Left lung (tissue), 10 donors: Measurements from ENCODE around the gene HHAT. TPM values are rescaled to one million over a fixed set of nuclear protein-coding genes. Genes with fewer than 3 reads are reported as not detected.

ENCODE experiments used
- ATAC-seq: fragments of 200-7000 bp; cut with Tn5 transposase; one replicate; pipeline ENCODE4 v1.9.1; 2020; ENCODE audit warnings: moderate library complexity
- DNase-seq, 4 donors: peaks; one replicate each; pipeline ENCODE4 v3.0.0-alpha.2; 2013 to 2020
- H3K27ac ChIP-seq, 2 donors: fragments of 200-600 bp; sonication (generic) in 1 of 2; one replicate each; pipeline versions ENCODE4 v1.5.0 to v1.8.0; 2020 to 2021
- H3K27me3 ChIP-seq, 2 donors: fragments of 200-600 bp; sonication (generic) in 1 of 2; one replicate each; pipeline versions ENCODE4 v1.5.0 to v1.8.0; 2020 to 2021
- H3K36me3 ChIP-seq, 2 donors: fragments of 200-600 bp; sonication (generic) in 1 of 2; one replicate each; pipeline versions ENCODE4 v1.5.0 to v1.8.0; 2020 to 2021
- H3K4me1 ChIP-seq, 2 donors: fragments of 200-600 bp; one replicate each; pipeline ENCODE4 v1.8.0; 2021
- H3K4me3 ChIP-seq, 2 donors: fragments of 200-600 bp; sonication (generic) in 1 of 2; one replicate each; pipeline versions ENCODE4 v1.5.0 to v1.8.0; 2020 to 2021; ENCODE audit warnings: mild to moderate bottlenecking in 1 of 2
- H3K9me3 ChIP-seq, 2 donors: fragments of 200-600 bp; sonication (generic) in 1 of 2; one replicate each; pipeline versions ENCODE4 v1.5.0 to v1.8.0; 2020 to 2021
- intact Hi-C, 2 donors: fragments of 100-400 bp; cut with DNase I; formaldehyde crosslinking; loops; one replicate each; pipeline versions ENCODE4 v1.11.2 to v1.14.2; 2022
- polyA plus RNA-seq, 6 donors: library from polyadenylated mRNA; unstranded; fragments of 120-200 nt; gene quantifications; one replicate each; pipeline ENCODE4 v1.2.1, GENCODE V29; 2013; ENCODE audit not compliant: insufficient read length in 6 of 6
- total RNA-seq, 2 donors: library from RNA; stranded (reverse); fragmentation: NEBNext Ultra II Directional; extraction: Animal tissue kit (Norgen Biotek cat#: 25700); gene quantifications; one replicate each; pipeline ENCODE4 v1.2.1, GENCODE V29; 2021
- TF ChIP-seq, protein P1 (sequence below), 2 donors: fragments of 200-600 bp; sonication (generic) in 1 of 2; IDR thresholded peaks; one replicate each; pipeline versions ENCODE4 v1.5.0 to v1.8.0; 2021; ENCODE audit warnings: antibody characterized with exemption in 2 of 2
- donor health status: DM: no; HTN: yes; CAD: no.
- donor health status: DM: no; HTN: no; CAD: no.

The HHAT gene
- total and polyA plus RNA-seq, 8 donors: 3.4 to 12.3 (median 10.8) TPM

GRCh38 chr1:210367566-210367965, 38.9 kb downstream of the HHAT start:
- Histone ChIP-seq H3K27me3 (no peaks in the 10 kb centered on the region), H3K4me1 (peaks cover 0 to 5% of the 10 kb centered on the region in 2 donors), H3K36me3 (no peaks in the 10 kb centered on the region), H3K9me3 (no peaks in the 10 kb centered on the region), H3K27ac (no peak overlapping the region), H3K4me3 (no peak overlapping the region)
- TF ChIP-seq, protein P1, sequence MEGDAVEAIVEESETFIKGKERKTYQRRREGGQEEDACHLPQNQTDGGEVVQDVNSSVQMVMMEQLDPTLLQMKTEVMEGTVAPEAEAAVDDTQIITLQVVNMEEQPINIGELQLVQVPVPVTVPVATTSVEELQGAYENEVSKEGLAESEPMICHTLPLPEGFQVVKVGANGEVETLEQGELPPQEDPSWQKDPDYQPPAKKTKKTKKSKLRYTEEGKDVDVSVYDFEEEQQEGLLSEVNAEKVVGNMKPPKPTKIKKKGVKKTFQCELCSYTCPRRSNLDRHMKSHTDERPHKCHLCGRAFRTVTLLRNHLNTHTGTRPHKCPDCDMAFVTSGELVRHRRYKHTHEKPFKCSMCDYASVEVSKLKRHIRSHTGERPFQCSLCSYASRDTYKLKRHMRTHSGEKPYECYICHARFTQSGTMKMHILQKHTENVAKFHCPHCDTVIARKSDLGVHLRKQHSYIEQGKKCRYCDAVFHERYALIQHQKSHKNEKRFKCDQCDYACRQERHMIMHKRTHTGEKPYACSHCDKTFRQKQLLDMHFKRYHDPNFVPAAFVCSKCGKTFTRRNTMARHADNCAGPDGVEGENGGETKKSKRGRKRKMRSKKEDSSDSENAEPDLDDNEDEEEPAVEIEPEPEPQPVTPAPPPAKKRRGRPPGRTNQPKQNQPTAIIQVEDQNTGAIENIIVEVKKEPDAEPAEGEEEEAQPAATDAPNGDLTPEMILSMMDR (IDR thresholded peaks at IDR 0.05): no peak
- ATAC-seq (peak; percentile 29), DNase-seq (no peak)
- intact Hi-C loops: no loop called here

DNA sequence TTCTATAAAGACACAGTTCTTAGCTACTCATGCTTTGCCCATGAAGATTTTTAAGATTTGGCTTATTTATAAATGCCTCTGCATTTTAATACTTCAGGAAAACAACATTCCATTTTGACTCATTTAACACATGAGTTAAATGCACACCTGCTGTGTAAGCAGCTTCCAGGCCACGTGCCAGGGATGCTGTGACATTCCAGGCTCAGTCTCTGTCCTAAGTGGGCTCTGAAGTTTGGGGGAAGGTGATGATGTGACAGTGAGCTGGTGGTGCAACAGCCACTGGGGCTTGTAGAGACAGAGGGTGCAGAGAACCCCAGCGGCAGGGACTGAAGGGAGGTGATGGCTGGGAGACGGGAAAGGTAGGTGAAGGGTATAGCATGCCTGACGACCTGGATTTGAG, 40.7 kb downstream of the HHAT start:
- Histone ChIP-seq H3K36me3 (no peaks in the 10 kb centered on the region), H3K27me3 (no peaks in the 10 kb centered on the region), H3K27ac (no peak overlapping the region), H3K4me3 (no peak overlapping the region), H3K9me3 (no peaks in the 10 kb centered on the region), H3K4me1 (peaks cover 0 to 8% of the 10 kb centered on the region in 2 donors)
- ATAC-seq (no peak), DNase-seq (no peak)
- intact Hi-C loops: no loop called here
- TF ChIP-seq, protein P1 (IDR thresholded peaks at IDR 0.05): no peak

DNA sequence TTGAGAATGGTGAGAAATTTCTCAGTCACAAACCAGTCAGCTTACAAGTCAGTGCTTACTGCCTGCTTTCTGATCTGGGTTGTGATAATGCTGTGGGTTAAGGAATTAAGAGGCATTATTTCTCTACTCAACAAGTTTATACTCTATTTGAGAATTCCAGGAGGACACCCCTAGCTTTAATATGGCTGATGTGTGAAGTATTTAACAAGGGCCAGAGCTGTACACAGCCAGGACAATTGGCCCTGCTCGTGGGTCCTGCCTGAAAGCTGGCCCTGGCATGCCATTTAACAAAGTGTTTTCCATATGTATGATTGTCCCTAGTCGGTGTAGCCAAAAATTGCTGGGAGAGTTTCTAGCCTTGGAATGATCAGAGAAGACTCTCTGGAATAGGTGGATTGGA, 43.2 kb downstream of the HHAT start:
- intact Hi-C loops: no loop called here
- DNase-seq (no peak), ATAC-seq (no peak)
- Histone ChIP-seq H3K27me3 (no peaks in the 10 kb centered on the region), H3K4me1 (peaks cover 0 to 9% of the 10 kb centered on the region in 2 donors), H3K36me3 (no peaks in the 10 kb centered on the region), H3K27ac (no peak overlapping the region), H3K9me3 (no peaks in the 10 kb centered on the region), H3K4me3 (no peak overlapping the region)
- TF ChIP-seq, protein P1 (IDR thresholded peaks at IDR 0.05): no peak

DNA sequence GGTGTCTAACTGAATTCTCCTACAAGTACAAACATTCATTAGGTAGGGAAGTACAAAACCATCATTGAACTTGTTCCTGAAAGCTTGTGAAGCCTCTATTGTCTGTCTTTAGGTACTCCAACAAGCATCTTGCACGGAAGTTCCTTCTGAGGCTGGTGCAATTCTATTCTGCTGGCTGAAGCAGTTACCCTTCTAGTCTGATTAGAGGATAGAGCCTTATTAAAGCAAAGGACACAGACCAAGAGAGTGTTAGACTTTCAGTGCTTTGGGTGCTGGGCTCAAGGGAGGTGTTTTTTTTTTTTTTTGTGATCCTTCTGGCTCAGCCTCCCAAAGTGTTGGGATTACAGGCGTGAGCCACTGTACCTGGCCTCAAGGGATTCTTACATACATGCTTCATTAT, 43.8 kb downstream of the HHAT start:
- Histone ChIP-seq H3K4me3 (no peak overlapping the region), H3K36me3 (no peaks in the 10 kb centered on the region), H3K27ac (no peak overlapping the region), H3K9me3 (no peaks in the 10 kb centered on the region), H3K27me3 (no peaks in the 10 kb centered on the region), H3K4me1 (peaks cover 0 to 9% of the 10 kb centered on the region in 2 donors)
- ATAC-seq (no peak), DNase-seq (no peak)
- TF ChIP-seq, protein P1 (IDR thresholded peaks at IDR 0.05): no peak
- intact Hi-C loops: no loop called here

GRCh38 chr1:210372931-210373627, 44.4 kb downstream of the HHAT start:
- ATAC-seq (no peak), DNase-seq (no peak)
- intact Hi-C loops: no loop called here
- TF ChIP-seq, protein P1 (IDR thresholded peaks at IDR 0.05): no peak
- H3K36me3 ChIP-seq: no peaks in the 10 kb centered on the region
- H3K4me1 ChIP-seq: peaks cover 0 to 9% of the 10 kb centered on the region in 2 donors
- no peak overlapping the region for H3K4me3 ChIP-seq
- H3K27ac ChIP-seq: no peak overlapping the region
- H3K9me3 ChIP-seq: no peaks in the 10 kb centered on the region
- no peaks in the 10 kb centered on the region for H3K27me3 ChIP-seq
